GM12873 (cell line): ENCODE results near the gene RAP1B.

Experiments used
- CTCF ChIP-seq: IDR thresholded peaks from 2 replicates; pipeline ENCODE4 v1.5.1; 2012; ENCODE audit warnings: low read depth, mild to moderate bottlenecking, moderate library complexity, low read length, control low read depth; ENCODE audit not compliant: insufficient read depth; ENCODE audit errors: missing control alignments

The RAP1B gene

GRCh38 chr12:68577949-68578348, 32.8 kb upstream of the RAP1B start:
- TF ChIP-seq CTCF, result no peak

GRCh38 chr12:68578765-68579164, 31.9 kb upstream of the RAP1B start:
- TF ChIP-seq CTCF, result no peak

GRCh38 chr12:68579254-68579653, 31.4 kb upstream of the RAP1B start:
- no peak for TF ChIP-seq CTCF

GRCh38 chr12:68580911-68581310, 29.8 kb upstream of the RAP1B start:
- no peak for TF ChIP-seq CTCF

GRCh38 chr12:68581926-68582325, 28.8 kb upstream of the RAP1B start:
- no peak for TF ChIP-seq CTCF

GRCh38 chr12:68585966-68586365, 24.7 kb upstream of the RAP1B start:
- no peak for TF ChIP-seq CTCF

- TF ChIP-seq CTCF, result no peak
These were observed 23.2 kb upstream of the RAP1B start for GRCh38 chr12:68587448-68587873.
